Immature natural killer cell (primary cell): ENCODE data around the gene CDC42EP5. TPM values are rescaled to one million over a fixed set of nuclear protein-coding genes. Genes with fewer than 3 reads are reported as not detected.
"Not testable (repeated sequence)": the region's sequence is repeated elsewhere in the genome, so short reads cannot be mapped to it uniquely, and the experiment has no call there.

ENCODE experiments used
- DNase-seq, 3 donors: peaks; one replicate each; pipeline ENCODE4 v3.0.0; 2022; ENCODE audit warnings: mixed read lengths in 1 of 3
- H3K27ac Mint-ChIP-seq, 6 donors: one replicate each; pipeline ENCODE4 v1.8.0; 2020; ENCODE audit warnings: mixed read lengths in 6 of 6, mild to moderate bottlenecking in 5 of 6, inconsistent platforms in 4 of 6, moderate library complexity in 3 of 6
- H3K27me3 Mint-ChIP-seq, 3 donors: one replicate each; pipeline ENCODE4 v1.8.0; 2020 to 2021; ENCODE audit warnings: low read depth in 3 of 3, mild to moderate bottlenecking in 3 of 3, mixed read lengths in 3 of 3, moderate library complexity in 3 of 3, inconsistent platforms in 1 of 3
- H3K36me3 Mint-ChIP-seq, 3 donors: one replicate each; pipeline ENCODE4 v1.8.0; 2020; ENCODE audit warnings: mixed read lengths in 3 of 3, inconsistent platforms in 2 of 3, mild to moderate bottlenecking in 2 of 3
- H3K4me1 Mint-ChIP-seq, 2 donors: one replicate each; pipeline ENCODE4 v1.8.0; 2020; ENCODE audit warnings: inconsistent platforms in 2 of 2, mild to moderate bottlenecking in 2 of 2, mixed read lengths in 2 of 2, moderate library complexity in 1 of 2
- H3K4me3 Mint-ChIP-seq, 5 donors: one replicate each; pipeline ENCODE4 v1.8.0; 2020; ENCODE audit warnings: mild to moderate bottlenecking in 5 of 5, mixed read lengths in 5 of 5, inconsistent platforms in 3 of 5, moderate library complexity in 3 of 5
- H3K9me3 Mint-ChIP-seq, 6 donors: one replicate each; pipeline ENCODE4 v1.8.0; 2020; ENCODE audit warnings: mild to moderate bottlenecking in 6 of 6, mixed read lengths in 6 of 6, inconsistent platforms in 4 of 6, moderate library complexity in 3 of 6
- polyA plus RNA-seq, 3 donors: library from polyadenylated mRNA; unstranded; fragments of 300-500 nt; fragmentation: Illumina TruSeq; gene quantifications; one replicate each; pipeline ENCODE4 v1.2.3, GENCODE V29; 2021

The CDC42EP5 gene
- polyA plus RNA-seq, 3 donors from 2014 or later = not detected

DNA sequence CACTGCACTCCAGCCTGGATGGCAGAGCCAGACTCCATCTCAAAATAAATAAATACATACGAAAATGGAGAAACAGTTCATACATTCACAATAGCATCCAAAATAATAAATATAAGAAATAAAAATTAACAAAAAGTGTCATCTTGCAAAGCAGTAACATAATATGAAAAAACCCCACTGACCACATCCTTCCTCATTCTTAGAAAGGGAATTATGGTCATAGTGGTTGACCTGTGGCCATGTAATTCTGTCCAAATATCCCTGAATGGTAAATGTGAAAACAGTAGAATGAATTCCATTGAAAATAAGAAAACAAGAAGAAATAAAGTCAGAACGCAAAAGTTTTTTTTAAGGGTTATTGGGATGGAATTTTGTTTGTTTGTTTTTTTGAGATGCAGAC lies 7.0 kb upstream of the CDC42EP5 start:
- H3K27ac Mint-ChIP-seq = no peak overlapping the region
- peak overlapping the region in 3 of 5 donors; percentile 17 to 36 (median 22) for H3K4me3 Mint-ChIP-seq
- no peak for DNase-seq
- peaks cover 14 to 20% (median 14%) of the 10 kb centered on the region in 3 donors for H3K27me3 Mint-ChIP-seq
- H3K9me3 Mint-ChIP-seq = no peaks in the 10 kb centered on the region
- H3K36me3 Mint-ChIP-seq = no peaks in the 10 kb centered on the region
- peaks cover 32 to 52% of the 10 kb centered on the region in 2 donors for H3K4me1 Mint-ChIP-seq

DNA sequence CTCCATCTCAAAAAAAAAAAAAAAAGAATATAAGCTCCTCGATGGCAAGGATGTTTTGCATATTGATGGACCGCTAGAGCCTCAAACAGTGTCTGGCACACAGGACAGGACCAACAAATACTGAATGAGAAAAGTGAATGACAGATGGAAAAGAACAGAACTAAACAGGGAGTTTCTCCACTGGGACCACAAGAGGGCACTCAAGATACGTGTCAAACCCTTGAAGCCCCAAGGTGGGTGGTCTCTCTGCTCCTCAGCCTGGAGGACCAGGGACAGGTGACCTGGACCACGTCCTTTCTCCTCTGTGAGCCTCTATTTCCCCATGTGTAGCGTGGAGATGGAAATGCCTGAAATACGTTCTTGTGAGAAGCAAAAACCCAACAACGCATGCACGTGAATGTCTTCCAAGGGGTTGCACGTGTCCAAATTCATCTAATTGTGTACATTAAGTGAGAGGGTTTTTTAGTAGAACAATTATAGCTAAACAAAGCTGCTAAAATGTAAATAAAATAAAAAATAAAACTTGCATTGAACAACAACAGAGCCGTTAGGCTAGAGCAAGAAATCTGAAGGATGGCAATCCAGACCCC lies 5.7 kb upstream of the CDC42EP5 start:
- peak; percentile 46 to 61 (median 55) for DNase-seq
- Mint-ChIP-seq H3K36me3 (no peaks in the 10 kb centered on the region), H3K27ac (no peak overlapping the region), H3K9me3 (no peaks in the 10 kb centered on the region), H3K4me3 (peak overlapping the region in 1 of 5 donors; percentile 12), H3K27me3 (peaks cover 12 to 23% (median 14%) of the 10 kb centered on the region in 3 donors), H3K4me1 (peaks cover 32 to 48% of the 10 kb centered on the region in 2 donors)

GRCh38 chr19:54477650-54478049 lies 4.6 kb upstream of the CDC42EP5 start:
- H3K36me3 Mint-ChIP-seq = no peaks in the 10 kb centered on the region
- H3K27me3 Mint-ChIP-seq = peaks cover 11 to 20% (median 16%) of the 10 kb centered on the region in 3 donors

DNA sequence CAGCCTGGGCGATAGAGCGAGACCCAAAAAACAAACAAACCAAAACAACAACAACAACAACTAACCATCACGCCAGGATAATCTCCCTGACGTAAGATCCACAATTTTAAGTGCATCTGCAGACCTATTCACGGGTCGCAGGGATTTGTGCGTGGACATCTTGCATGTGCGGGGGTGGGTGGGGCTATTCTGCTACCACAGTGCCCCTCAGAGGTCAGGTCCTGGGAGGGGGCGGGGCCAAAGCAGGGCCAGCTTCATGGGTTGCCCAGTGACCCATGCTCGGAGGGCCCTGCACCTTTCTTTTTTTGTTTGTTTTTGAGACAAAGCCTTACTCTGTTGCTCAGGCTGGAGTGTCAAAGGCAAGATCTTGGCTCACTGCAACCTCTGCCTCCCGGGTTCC lies 2.6 kb upstream of the CDC42EP5 start:
- no peak overlapping the region for H3K4me3 Mint-ChIP-seq
- peaks cover 17 to 23% of the 10 kb centered on the region in 2 donors for H3K4me1 Mint-ChIP-seq
- DNase-seq = no peak
- no peaks in the 10 kb centered on the region for H3K9me3 Mint-ChIP-seq
- H3K36me3 Mint-ChIP-seq = no peaks in the 10 kb centered on the region
- H3K27ac Mint-ChIP-seq = no peak overlapping the region
- peaks cover 12 to 18% (median 13%) of the 10 kb centered on the region in 3 donors for H3K27me3 Mint-ChIP-seq

More at GRCh38 chr19:54477650-54478049, 4.6 kb upstream of the CDC42EP5 start:
- Mint-ChIP-seq H3K4me3 (no peak overlapping the region), H3K27ac (no peak overlapping the region), H3K4me1 (peaks cover 26 to 36% of the 10 kb centered on the region in 2 donors), H3K9me3 (no peaks in the 10 kb centered on the region)
- no peak for DNase-seq

DNA sequence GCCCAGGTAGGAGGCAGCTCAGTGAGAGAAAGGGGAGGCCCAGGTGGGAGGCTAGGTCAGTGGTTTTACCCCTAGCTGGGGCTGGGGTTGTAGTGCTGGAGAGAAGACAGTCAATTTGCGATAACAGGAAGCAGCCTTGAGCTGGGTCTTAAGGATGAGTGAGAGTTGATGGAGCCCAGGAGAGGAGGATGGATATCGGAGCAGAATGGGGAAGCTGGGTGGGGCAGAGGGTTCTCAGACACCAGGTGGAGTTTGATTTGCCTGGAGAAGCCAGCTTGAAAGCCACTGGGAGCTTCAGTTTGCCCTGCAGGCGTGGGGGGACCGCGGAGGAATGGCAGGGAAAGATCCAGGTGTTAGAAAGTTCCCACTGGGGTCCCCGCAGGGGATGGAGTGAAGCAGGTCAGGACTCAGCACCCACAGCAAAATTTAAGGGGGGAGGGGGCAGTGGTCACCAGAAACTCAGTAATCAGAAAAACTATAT lies 836 bp upstream of the CDC42EP5 start:
- H3K4me1 Mint-ChIP-seq = peaks cover 13 to 14% of the 10 kb centered on the region in 2 donors
- no peak overlapping the region for H3K4me3 Mint-ChIP-seq
- peaks cover 23 to 27% (median 24%) of the 10 kb centered on the region in 3 donors for H3K27me3 Mint-ChIP-seq
- no peaks in the 10 kb centered on the region for H3K36me3 Mint-ChIP-seq
- no peaks in the 10 kb centered on the region for H3K9me3 Mint-ChIP-seq
- H3K27ac Mint-ChIP-seq = no peak overlapping the region
- no peak for DNase-seq

DNA sequence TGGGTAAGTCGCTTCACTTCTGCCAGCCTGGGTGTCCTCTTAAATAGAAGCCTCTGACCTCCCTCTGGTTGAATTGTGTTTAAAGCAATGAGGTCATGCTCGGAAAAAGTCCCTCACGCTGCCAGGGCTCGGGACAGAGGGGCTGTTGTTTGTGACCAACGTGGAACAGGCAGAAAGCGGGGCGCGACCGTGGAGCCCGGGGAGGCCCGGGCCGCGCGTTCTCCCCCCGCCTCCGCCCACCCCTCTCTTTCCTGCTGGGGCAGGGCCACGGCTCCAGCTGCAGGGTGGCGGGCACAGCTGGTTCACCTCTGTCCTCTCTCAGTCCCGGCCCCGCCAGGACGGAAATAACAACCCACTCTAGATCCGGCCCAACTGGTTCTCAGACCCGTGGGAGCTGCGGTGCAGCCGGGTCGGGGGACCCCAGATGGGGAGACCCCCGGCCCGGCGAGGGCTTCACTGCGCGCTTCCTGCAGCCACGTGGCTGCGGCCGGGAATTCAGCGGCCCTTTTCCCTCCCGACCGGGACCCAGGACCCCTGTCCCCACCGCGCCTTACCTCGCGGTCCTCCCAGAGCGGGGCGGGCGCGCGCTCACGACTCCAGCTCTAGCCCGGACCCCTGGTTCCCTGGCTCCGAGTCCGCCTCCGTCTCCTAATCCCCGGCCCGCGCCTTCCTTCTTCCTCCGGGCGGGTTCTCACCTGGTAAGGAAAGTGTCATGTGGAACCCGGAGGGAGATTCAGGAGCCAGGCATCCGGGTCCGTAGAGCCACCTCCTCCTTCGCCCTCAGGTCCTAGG lies 1.9 kb downstream of the CDC42EP5 start:
- no peaks in the 10 kb centered on the region for H3K36me3 Mint-ChIP-seq
- peaks cover 22 to 27% (median 25%) of the 10 kb centered on the region in 3 donors for H3K27me3 Mint-ChIP-seq
- H3K9me3 Mint-ChIP-seq = no peaks in the 10 kb centered on the region
- peaks cover 10 to 11% of the 10 kb centered on the region in 2 donors for H3K4me1 Mint-ChIP-seq
- no peak overlapping the region for H3K27ac Mint-ChIP-seq
- peak overlapping the region in 3 of 5 donors; percentile 2 to 47 (median 31) for H3K4me3 Mint-ChIP-seq
- no peak for DNase-seq

DNA sequence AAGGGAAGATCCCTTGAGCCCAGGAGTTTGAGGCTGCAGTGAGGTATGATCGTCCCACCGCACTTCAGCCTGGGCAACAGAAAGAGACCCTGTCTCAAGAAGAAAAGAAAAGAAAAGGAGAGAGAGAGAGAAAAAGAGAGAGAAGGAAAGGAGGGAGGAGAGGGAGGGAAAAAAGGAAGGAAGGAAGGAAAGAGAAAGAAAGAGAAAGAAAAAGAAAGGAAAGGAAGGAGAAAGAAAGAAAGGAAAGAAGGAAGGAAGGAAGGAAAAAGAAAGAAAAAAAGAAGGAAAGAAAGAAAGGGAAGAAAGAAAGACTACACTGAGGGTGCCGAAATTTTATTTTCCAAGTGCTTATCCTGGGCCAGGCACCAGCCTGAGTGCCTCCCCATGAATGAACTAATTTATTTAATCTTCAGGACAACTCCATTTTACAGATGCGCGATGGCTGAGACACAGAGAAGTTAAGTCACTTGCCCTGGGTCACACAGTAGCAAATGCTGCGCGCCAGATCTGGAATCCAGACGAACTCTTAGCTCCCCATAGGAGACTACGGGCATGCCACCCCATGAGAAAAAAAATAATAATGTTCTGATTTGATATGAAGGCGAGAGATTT lies 2.7 kb downstream of the CDC42EP5 start:
- Mint-ChIP-seq H3K4me1 (peaks cover 11% of the 10 kb centered on the region in 2 donors), H3K9me3 (no peaks in the 10 kb centered on the region), H3K27me3 (peaks cover 22 to 29% (median 28%) of the 10 kb centered on the region in 3 donors), H3K27ac (no peak overlapping the region), H3K36me3 (no peaks in the 10 kb centered on the region), H3K4me3 (peak overlapping the region in 4 of 5 donors; percentile 2 to 47 (median 28))
- no peak for DNase-seq

DNA sequence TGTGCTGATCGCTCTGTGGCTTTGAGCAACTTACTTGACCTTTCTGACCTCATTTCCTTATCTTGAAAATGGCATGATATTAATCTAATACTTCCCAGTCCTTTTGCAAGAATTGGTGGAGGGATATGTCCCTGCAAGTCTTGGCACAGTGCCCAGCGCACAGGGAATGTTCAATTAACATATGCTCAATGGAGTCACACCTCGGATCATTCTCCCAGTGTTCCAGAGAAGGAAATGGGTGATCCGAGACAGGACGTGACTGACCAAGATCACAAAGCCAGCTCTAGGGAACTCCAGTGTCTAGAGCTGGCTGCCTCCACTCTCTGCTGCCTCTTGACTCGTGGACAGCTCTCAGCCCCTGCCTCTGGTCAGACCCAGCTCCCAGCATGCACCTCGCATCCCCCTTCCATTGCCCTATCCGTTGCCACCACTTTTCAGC lies 3.6 kb downstream of the CDC42EP5 start:
- Mint-ChIP-seq H3K27ac (no peak overlapping the region), H3K36me3 (no peaks in the 10 kb centered on the region), H3K4me3 (no peak overlapping the region), H3K9me3 (no peaks in the 10 kb centered on the region), H3K27me3 (peaks cover 20 to 29% (median 28%) of the 10 kb centered on the region in 3 donors), H3K4me1 (peaks cover 13% of the 10 kb centered on the region in 2 donors)
- DNase-seq = no peak

DNA sequence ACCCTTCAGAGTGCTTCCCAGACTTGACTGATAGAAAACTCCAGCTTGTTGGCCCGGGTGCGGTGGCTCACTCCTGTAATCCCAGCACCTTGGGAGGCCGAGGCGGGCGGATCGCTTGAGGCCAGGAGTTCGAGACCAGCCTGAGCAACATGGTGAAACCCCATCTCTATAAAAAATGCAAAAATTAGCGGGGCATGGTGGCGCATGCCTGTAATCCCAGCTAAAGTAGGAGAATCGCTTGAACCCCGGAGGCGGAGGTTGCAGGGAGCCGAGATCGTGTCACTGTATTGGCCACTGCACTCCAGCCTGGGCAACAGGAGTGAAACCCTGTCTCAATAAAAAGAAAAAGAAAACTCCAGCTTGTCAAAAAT lies 7.0 kb downstream of the CDC42EP5 start:
- Mint-ChIP-seq H3K27me3 (peaks cover 35 to 41% (median 39%) of the 10 kb centered on the region in 3 donors), H3K4me3 (peak overlapping the region; percentile 52 to 62 (median 60)), H3K4me1 (peaks cover 24 to 30% of the 10 kb centered on the region in 2 donors), H3K27ac (peak overlapping the region in 1 of 6 donors; percentile 75)
- not testable (repeated sequence) for H3K9me3 Mint-ChIP-seq, DNase-seq, H3K36me3 Mint-ChIP-seq

DNA sequence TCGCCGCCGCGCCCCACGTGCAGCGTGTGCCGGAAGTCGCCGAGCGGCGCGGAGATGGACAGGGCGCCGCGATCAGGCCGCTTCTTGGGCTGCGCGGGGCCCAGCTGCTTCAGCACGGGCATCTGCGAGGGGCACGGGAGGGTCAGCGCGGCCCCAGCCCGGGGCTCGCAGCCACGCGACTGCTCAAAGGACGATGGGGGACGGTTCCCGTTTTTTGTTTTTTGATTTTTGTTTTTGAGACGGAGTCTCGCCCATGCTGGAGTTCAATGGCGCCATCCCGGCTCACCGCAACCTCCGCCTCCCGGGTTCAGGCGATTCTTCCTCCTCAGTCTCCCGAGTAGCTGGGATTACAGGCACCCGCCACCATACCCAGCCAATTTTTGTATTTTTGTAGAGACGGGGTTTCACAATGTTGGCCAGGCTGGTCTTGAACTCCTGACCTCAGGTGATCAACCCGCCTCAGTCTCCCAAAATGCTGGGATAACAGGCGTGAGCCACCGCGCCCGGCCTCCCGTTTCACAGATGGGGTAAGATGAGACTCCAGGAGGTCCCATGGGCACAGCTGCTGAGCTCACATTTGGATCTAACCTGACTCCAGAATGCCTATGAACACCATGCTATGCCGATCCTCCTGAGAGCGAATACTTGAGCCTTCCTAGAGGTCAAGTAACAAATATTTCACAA lies 7.5 kb downstream of the CDC42EP5 start:
- H3K27ac Mint-ChIP-seq = peak overlapping the region in 2 of 6 donors; percentile 75 to 83
- H3K9me3 Mint-ChIP-seq = peaks cover 0 to 2% (median 0%) of the 10 kb centered on the region in 6 donors
- peaks cover 20 to 27% of the 10 kb centered on the region in 2 donors for H3K4me1 Mint-ChIP-seq
- DNase-seq = no peak
- peaks cover 34 to 39% (median 37%) of the 10 kb centered on the region in 3 donors for H3K27me3 Mint-ChIP-seq
- H3K36me3 Mint-ChIP-seq = peaks cover 0 to 4% (median 0%) of the 10 kb centered on the region in 3 donors
- H3K4me3 Mint-ChIP-seq = peak overlapping the region; percentile 52 to 62 (median 60)

DNA sequence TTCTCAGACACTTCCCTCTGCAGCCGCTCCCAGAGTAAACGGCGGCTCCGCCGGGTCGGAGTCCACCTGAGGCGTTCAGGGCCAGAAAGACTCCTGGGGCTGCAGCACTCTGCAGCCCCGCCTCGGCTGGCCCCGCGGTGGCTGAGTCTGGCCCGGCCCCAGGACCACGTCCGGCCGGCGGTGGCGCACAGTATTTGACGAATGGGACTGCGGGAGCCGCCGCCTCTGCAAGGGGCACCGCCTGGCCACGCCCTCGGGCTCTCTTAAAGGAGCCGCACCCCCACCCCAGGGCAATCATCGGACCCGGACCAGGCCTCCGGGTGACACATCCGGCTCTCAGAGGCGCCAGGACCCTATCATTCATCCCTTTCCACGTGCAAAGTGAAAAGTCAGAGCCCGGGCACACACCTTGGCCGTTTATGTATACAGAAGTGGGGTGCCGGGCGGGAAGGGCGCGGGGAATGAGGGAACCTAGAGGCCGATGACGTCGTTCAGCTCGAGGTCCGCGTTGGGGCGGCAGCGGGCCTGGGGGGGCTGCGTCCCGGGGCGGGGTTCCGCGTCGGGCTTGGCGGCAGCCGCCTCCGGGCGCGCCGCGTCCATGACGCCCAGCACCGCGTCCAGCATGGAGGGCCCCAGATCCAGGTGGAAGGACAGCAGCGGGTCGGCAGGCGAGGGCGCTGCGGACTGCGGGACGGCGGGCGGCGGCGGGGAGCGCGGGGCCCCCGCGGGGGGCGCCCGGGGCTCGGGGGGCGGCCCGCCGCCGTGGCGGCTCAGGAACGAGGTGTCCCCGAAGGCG lies 8.3 kb downstream of the CDC42EP5 start:
- Mint-ChIP-seq H3K4me1 (peaks cover 15 to 22% of the 10 kb centered on the region in 2 donors), H3K9me3 (peaks cover 0 to 2% (median 0%) of the 10 kb centered on the region in 6 donors), H3K36me3 (peaks cover 0 to 4% (median 0%) of the 10 kb centered on the region in 3 donors), H3K4me3 (peak overlapping the region; percentile 85 to 96 (median 92)), H3K27me3 (peaks cover 29 to 37% (median 31%) of the 10 kb centered on the region in 3 donors), H3K27ac (peak overlapping the region; percentile 87 to 98 (median 94))
- DNase-seq = peak; percentile 78 to 82 (median 81)

DNA sequence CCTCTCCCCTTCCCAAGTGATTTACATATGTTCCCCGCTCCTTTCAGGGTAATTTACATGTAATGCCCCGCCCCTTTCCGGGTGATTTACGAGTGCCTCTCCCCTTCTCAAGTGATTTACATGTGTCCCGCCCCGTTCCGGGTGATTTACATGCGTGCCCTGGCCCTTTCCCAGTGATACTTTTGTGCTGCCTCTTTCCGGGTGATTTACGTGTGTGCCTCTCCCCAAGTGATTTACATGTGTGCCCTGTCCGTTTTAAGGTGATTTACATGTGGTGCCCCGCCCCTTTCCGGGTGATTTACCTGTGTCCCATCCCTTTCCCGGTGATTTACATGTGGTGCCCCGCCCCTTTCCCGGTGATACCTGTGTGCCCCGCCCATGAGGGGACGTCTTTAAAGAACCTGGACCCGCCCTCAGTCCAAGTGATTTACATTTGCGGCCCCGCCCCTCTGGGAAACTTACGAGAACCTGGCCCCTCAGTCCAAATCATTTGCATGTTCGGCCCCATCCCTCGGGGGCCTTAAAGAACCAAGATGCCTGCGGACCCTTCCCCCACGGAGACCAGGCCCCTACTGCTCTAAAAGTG lies 9.0 kb downstream of the CDC42EP5 start:
- Mint-ChIP-seq H3K9me3 (peaks cover 0 to 2% (median 0%) of the 10 kb centered on the region in 6 donors), H3K27me3 (peaks cover 27 to 35% (median 28%) of the 10 kb centered on the region in 3 donors), H3K4me3 (peak overlapping the region; percentile 85 to 96 (median 92))

More for the DNA sequence above, 9.0 kb downstream of the CDC42EP5 start:
- H3K36me3 Mint-ChIP-seq = peaks cover under 1 to 4% (median 4%) of the 10 kb centered on the region in 3 donors
- H3K4me1 Mint-ChIP-seq = peaks cover 22 to 26% of the 10 kb centered on the region in 2 donors
- H3K27ac Mint-ChIP-seq = peak overlapping the region; percentile 87 to 98 (median 94)
- peak; percentile 78 to 85 (median 84) for DNase-seq
